Measurements from ENCODE around the gene ZBTB5.
"Not testable (repeated sequence)": the region's sequence is repeated elsewhere in the genome, so short reads cannot be mapped to it uniquely, and the experiment has no call there.

Gene ZBTB5

DNA sequence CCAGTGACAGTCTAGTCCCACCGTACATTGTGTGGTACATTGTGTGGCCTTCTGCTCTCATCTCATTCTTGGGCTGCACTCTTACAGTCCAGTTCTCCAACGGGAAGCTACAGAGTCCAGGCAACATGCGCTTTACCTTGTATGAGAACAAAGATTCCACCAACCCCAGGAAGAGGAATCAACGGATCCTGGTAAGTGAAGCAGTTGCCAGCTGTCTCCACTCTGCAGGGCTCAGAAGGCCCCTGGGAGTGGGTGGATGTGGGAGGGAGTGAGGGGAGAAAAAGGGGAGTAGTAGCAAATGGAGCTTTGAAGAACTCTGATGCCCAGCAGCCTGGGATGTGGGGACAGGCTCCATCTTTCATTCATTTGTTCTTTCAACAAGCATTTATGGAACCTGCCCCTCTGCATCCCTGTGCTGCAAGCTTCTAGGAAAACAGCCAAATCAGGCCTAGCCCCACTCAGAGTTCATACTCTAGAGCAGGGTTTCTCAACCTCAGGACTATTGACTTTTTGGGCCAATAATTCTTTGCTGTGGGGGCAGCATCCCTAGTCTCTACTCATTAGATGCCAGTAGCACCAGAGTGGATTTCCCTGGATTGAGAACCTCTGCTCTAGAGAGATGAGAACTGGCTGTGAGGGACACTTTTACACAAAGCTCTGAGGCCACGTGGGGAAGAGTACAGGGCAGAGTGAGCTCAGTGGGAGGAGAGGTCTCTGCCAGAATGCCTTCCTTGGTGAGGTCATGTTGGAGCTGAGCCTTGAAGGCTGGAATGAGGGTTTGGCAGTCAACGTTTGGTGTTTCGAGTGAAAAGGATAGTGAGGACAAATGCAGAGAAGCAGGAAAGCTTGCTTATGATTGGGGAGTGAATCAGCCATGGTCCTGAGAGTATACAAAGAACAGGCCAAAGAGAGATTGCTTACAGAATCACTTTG lies 21.6 kb upstream of the ZBTB5 start:
- peak; percentile 91 for DNase-seq (ENCODE audit: low spot score)

DNA sequence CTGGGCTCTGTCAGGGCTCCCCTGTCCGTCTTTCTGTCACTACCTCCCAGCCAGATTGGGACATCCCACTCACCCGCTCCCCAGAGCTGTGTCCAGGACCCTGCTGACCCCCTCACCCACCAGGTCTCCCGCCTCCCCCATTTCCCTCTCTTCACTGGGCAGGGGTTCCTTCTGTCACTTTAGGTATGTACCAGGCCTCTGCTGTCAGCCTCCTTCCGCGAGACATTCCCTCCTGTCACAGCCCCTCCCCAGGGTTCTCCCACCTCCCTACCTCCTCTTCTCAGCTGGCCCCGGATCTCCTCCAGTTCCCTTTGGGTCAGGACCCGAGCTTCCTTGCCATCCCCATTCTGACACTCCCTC lies 21.0 kb upstream of the ZBTB5 start:
- no peak for DNase-seq (ENCODE audit: low spot score)

DNA sequence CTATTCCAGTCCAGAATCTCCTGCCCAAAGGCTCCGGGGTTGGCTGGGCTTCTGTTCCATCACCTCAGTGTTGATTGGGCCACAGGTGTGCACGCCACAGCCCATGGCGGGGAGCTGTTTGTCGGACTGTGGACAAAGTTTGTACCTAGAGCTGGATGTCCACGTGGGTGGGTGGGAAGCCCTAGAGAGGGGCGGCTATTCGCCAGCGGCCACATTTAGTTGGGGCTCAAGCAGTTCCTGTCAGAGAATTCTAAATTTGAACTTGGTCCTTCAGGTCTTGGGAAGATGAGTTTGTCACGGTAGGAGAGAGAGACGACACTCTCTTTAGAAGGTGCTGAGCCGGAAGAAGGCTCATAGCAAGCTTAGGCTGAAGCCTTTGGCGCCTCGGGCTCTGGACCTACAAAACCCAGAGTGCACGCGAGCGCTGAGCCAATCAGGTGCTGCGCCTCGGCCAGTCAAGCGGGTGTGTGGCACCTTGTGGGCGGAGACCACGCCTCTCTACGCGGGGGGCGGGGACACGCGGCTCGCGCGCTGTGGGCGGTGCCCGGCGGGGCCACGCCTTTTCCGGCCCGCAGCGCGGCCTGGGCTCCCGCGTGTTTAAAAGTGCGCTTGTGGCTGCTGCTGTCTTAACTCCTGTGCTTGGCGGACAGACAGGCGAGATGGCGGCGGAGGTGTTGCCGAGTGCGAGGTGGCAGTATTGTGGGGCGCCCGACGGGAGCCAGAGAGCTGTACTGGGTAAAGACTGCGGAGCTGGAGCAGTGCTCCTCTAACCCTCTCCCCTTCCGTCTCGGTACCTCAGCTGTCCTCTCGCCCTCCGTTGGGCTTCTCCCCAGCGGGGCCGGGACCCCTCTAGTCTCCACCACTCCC lies 20.4 kb upstream of the ZBTB5 start, which contains the start of gene POLR1E:
POLR1E (plus strand) TSS at position 560 of the 867 bp plus-strand sequence; CDS start at position 660, 100 bp downstream.
- peak; percentile 97 for DNase-seq (ENCODE audit: low spot score)

DNA sequence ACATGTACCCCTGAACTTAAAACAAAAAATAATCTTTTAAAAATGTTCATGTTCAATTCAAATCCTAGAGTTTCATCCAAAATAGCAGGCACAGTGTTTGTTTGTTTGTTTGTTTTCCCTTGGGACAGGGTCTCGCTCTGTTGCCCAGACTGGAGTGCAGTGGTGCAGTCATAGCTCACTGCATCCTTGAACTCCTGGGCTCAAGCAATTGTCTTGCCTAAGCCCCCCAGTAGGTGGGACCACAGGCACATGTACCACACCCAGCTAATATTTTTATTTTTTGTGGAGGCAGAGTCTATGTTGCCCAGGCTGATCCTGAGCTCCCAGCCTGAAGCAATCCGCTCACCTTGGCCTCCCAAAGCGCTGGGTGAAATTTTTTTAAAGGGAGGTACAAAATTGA lies 15.5 kb upstream of the ZBTB5 start:
- no peak for DNase-seq (ENCODE audit: low spot score)

DNA sequence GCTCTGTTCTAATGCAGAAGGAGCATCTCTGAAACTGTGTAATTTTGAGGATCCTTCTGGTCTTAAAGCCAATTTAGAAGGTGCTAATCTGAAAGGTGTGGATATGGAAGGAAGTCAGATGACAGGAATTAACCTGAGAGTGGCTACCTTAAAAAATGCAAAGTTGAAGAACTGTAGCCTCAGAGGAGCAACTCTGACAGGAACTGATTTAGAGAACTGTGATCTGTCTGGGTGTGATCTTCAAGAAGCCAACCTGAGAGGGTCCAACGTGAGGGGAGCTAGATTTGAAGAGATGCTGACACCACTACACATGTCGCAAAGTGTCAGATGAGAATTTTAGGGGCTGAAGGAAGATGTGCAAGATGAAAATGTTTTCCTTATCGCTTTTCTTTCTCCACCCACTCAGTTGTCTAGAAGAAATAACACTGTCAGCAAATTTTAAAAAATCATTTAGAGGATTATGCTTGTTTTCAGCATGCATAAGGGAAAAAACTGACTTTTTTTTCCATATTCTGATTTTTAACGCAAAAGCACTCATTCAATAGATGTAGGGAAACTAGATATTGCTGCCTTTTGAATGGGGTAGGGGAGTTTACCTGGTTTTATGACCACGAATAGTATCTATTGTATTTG lies 12.9 kb upstream of the ZBTB5 start:
- not testable (repeated sequence) for DNase-seq (ENCODE audit: low spot score)

DNA sequence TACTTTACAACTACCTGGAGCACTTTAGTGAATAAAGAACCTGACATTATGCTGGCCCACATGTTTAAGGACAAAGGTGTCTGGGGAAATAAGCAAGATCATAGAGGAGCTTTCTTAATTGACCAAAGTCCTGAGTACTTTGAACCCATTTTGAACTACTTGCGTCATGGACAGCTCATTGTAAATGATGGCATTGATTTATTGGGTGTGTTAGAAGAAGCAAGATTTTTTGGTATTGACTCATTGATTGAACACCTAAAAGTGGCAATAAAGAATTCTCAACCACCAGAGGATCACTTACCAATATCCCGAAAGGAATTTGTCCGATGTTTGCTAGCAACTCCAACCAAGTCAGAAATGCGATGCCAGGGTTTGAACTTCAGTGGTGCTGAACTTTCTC lies 12.2 kb upstream of the ZBTB5 start:
- not testable (repeated sequence) for DNase-seq (ENCODE audit: low spot score)

DNA sequence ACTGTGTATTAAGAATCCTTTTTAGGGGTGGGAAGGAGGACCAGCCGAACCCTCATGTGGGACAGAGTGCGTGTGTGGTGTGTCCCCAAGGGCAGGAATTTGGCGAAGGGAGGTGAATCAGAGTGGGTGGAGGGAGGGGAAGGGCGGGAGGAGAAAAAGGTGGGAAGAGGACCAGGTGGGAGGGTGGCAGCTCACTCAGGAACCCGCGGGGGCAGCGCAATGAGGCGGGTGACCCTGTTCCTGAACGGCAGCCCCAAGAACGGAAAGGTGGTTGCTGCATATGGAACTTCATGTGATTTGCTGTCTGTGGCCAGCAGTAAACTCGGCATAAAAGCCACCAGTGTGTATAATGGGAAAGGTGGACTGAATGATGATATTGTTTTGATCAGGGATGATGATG lies 11.7 kb upstream of the ZBTB5 start:
- DNase-seq (ENCODE audit: low spot score): no peak

DNA sequence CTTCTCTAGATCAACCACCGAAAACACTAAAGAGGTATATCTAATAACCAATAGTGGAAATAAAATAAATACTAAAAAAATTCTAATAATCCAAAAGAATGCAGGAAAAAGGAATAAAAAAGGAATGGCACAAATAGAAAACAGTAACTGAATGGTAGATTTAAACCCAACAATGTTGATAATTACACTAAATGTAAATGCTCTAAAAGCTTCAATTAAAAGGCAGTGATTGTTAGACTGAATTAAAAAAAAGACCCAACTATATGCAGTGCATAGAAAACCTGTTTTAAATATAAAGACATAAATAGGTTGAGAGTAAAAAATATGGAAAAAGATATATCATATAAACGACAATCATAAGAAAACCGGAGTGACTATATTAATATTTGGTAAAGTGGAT lies 9.2 kb upstream of the ZBTB5 start:
- no peak for DNase-seq (ENCODE audit: low spot score)

DNA sequence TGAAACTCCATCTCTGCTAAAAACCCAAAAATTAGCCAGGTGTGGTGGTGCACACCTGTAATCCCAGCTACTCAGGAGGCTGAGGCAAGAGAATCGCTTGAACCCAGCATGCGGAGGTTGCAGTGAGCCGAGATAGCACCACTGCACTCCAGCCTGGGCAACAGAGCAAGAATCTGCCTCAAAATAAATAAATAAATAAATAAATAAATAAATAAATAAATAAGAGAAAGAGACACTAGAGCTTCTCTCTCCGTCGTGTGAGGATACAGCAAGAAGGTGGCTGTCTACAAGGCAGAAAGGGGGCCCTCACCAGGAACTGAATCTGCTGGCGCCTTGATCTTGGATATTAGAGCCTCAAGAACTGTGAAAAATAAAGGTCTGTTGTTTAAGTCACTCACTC lies 8.7 kb upstream of the ZBTB5 start:
- not testable (repeated sequence) for DNase-seq (ENCODE audit: low spot score)

DNA sequence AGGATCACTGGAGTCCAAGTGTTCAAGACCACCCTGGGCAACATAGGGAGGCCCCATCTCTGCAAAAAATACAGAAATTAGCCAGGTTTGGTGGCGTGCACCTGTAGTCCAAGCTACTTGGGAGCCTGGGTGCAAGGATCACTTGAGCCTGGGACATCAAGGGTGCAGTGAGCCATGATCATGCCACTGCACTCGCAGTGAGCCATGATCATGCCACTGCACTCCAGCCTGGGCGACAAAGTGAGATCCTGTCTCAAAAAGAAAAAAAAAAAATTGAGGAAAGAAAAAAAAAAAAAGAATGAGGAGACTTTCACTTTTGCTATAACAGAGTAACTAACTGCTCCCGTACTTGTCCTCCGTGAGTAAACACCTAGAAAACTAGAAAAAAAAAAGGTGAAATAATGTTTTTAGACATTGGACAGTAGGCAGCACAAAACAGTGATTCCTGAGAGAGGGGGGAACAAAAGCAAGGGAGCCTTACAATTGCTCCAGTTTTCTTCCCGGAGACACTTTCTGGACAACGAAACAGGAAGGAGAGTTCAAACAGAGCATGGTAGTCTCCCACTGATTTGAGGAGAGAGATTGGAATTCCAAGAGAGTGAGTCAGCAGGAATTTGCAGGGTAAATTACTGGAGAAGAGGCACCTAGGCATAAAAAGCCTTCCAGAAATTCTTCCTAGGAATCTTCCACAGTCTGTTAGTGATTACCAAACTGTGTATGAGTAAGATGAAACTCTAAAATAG lies 6.9 kb upstream of the ZBTB5 start:
- DNase-seq (ENCODE audit: low spot score): peak; percentile 85

DNA sequence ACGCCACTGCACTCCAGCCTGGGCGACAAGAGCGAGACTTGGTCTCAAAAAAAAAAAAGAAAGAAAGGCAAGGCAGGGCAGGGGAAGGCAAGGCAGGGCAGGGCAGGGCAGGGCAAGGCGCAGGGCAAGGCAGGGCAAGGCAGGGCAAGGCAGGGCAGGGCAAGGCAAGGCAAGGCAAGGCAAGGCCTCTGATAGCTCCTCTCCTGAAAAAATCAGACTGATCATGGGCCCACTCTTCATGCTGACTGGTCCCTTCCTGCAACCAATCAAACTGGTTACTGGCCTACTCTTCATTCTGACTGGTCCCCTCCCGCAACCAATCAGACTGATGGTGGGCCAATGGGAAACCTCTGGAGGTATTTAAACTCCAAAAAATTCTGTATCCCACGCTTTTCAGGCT lies 3.4 kb upstream of the ZBTB5 start:
- DNase-seq (ENCODE audit: low spot score): no peak

DNA sequence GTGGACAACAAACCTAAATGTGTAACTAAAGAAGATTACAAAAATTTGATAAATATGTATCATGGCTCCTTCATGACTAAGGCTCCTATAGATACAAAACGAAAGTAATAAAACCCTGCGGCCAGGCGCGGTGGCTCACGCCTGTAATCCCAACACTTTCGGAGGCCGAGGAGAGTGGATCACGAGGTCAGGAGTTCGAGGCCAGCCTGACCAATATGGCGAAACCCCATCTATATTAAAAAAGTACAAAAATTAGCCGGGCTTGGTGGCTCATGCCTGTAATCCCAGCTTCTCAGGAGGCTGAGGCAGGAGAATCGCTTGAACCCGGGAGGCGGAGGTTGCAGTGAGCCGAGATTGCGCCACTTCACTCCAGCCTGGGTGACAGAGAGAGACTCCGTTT lies 2.3 kb upstream of the ZBTB5 start:
- DNase-seq (ENCODE audit: low spot score): not testable (repeated sequence)

DNA sequence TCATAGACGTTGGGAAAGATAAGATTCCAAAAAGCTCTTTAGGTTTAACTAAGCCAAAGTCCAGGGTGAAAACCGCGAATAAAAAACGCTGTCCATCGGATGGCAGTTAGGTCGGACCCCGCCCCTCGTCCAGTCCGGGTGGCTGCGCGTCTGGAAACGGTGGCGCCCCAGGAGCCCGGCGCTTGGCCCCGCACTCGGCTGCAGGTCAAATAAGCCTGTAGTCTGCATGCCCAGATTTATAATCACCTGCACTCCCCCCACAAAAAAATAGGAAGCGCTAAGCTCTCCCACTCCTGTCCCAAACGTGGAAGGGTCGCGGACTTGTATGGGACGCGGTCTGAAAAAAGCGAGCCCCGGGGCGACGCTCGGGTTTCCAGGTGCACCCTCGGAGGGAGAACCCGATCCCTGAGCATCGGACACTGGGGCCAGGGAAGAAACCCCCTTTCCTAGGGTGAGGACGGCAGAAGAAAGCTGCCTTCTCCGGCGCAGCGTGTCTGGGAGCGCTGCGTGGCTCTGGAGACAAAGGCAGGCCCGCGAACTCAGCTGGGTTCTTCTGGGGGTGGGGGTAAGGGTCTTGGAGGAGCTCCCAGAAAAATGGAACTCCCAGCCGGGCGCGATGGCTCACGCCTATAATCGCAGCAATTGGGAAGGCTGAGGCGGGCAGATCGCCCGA lies 923 bp upstream of the ZBTB5 start:
- peak; percentile 66 for DNase-seq (ENCODE audit: low spot score)

DNA sequence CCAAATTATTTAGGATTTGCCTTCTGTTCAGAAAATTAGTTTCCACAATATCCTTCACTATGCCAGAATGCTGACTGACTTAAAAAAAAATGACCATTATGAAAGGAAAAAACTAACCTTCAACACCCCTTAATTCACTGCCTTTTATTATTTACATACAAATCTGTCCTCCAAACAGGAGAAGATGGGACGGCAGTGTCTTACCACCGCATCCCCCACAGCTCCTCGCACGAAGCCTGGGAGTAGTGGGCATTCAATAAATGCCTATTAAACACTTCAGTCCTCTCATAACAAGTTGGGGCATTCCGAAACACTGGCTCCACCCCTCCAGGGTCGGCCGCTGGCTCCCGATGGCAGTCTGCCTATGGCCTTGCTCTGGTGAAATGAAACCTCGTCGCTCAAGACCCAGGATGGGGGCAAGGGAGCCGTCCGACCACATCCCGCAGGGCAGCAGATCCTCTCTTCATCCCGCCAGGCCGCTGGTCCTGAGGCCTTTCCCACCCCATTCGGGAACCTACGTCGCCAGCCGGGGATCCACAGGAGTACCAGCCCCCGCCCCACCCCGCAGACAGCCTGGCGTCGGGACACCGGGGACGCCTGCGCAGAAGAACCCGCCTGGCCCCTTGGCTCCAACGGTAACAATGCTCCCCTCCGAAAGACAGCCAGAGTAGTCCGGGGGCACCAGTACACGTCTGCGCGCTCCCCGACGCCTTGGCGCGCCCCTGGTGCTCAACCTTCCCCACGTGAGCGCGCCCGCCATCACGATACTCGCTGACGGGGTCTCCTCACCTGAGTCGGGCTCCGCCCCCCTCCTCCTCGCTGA lies 613 bp downstream of the ZBTB5 start:
- peak; percentile 69 for DNase-seq (ENCODE audit: low spot score)

DNA sequence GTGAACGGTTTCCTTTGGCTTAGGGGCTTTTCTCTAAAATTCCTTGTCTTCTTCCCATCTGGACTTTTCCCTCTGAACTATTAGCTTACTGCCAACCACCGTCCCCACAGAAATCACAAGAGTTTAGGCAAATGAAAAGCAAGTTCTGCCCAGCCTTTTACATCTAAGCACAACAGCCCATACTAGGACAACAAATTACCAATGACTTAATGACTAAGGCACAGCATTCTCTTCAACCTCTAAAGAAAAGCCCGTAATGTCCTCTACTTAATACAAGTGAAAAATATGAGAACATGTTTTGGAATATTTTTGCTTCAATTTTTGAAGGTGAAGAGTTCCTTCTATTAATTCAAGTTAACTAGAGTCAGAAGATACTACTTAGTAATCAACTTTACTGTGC lies 1.2 kb downstream of the ZBTB5 start:
- DNase-seq (ENCODE audit: low spot score): peak; percentile 3

DNA sequence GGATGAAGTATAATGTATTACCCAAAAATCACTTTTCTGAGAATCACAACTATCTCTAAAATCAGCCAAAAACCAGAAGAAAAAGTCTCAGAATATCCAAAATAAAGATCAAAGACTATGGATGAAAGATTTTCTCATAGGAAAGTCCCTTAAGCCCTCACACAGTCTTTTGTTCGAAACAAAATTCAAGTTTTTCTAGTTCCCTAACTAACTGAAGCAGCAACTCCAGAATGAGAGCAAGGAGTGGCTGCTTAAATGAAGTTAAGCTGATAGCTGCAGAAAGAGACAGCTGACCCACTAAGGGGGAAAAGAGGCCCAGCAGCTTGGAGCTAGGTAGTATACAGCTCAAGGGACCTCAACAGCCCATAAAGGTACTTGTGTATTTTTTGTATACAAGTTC lies 8.4 kb downstream of the ZBTB5 start:
- no peak for DNase-seq (ENCODE audit: low spot score)

DNA sequence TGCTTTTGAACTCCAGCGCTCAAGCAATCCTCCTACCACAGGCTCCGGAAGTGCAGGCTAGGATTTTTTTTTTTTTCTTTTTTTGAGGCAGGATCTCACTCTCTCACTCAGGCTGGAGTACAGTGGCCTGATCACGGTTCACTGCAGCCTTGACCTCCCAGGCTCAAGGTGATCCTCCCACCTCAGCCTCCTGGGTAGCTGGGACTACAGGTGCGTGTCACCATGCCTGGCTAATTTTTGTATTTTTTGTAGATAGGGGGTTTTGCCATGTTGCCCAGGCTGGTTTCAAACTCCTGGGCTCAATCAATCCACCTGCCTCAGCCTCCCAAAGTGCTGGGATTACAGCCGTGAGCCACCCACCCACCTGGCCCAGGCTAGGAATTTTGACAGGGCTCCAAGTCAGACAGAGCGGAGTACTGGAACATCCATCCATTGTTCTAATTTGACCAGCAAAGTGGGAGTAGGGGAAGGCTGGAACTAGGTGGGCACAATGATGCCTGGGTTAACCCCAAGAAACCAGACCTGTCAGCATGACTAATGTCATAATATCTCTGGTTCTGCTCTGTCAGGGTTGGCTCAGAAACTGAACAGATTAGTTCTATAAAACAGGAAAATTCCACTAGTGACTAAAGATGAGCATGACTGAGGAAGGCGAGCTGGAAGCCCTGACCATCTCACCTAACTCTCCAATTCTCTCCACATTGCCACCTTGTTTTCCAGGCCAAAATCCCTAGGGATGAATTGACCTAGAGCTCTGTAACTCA lies 9.2 kb downstream of the ZBTB5 start:
- no peak for DNase-seq (ENCODE audit: low spot score)

DNA sequence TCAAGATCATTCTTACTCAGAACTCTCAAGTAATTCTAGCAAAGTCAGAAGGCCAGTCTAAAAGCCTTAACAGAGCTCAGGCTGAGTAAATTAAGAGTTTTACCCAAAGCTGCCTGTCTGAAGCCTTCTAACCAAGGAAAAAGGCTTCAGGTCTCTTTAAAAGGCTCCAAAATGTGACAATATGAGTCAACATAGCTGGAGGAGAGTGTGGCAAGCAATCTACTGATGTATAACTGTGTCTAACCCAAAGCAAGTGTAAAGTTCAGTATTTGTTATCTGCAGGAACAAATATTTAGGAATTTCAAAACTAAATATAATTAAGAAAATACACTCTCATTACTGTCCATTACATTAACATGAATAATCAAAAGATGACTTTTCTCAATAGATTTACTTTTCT lies 11.0 kb downstream of the ZBTB5 start:
- DNase-seq (ENCODE audit: low spot score): no peak

DNA sequence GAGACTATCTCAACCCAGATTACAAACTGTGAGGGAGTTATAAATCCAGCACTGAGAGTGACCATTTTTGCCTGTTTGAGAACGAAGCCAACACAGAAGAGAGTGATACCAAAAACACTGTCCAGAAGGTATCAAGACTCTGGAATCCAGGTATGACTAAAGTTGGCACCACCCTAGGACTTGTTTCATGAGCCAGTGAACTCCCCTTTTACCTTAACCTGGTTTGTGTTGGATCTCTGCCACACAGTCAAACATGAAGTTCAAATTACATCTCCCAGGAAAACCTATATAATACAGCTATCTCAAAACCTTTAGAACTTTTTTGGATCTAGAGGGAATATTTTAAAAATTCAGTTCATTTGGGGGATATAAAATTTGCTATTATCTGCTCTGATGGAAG lies 11.4 kb downstream of the ZBTB5 start:
- DNase-seq (ENCODE audit: low spot score): no peak

DNA sequence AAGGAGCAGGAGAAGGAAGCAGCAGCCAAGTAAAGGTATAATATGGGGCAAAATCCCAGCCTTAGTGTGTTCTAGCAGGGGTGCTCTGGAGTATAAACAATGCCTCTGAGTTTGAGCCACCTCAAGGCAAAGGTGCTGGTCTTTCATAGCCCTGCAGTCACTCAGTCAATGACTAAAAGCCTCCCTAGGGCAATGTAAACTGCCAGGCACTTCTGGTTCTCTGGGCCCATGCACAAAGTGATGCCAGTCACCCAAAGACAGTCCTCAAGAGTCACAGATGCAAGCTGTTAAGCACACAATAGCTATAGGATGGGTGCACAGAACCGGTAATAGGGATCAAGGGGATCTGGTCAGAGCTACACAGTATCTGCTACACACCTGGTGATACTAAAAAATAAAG lies 12.6 kb downstream of the ZBTB5 start:
- no peak for DNase-seq (ENCODE audit: low spot score)
